ENCODE measurements around the gene CD300LF.

Gene CD300LF

GRCh38 chr17:74729866-74730265, 17.1 kb upstream of the CD300LF start:
- Mint-ChIP-seq H3K9me3 (no peaks in the 10 kb centered on the region), H3K27me3 (no peaks in the 10 kb centered on the region), H3K36me3 (no peaks in the 10 kb centered on the region), H3K4me1 (peaks cover 0 to 3% of the 10 kb centered on the region in 2 donors), H3K27ac (no peak overlapping the region), H3K4me3 (no peak overlapping the region)
- no peak for ATAC-seq (replicated peaks)
- DNase-seq = no peak

GRCh38 chr17:74729368-74729767, 16.6 kb upstream of the CD300LF start:
- no peak for ATAC-seq (replicated peaks)
- H3K9me3 Mint-ChIP-seq = no peaks in the 10 kb centered on the region

GRCh38 chr17:74728702-74729075, 16.0 kb upstream of the CD300LF start:
- Mint-ChIP-seq H3K4me1 (no peaks in the 10 kb centered on the region), H3K36me3 (no peaks in the 10 kb centered on the region), H3K27ac (no peak overlapping the region), H3K4me3 (no peak overlapping the region), H3K9me3 (no peaks in the 10 kb centered on the region), H3K27me3 (no peaks in the 10 kb centered on the region)
- DNase-seq (no peak), ATAC-seq (replicated peaks) (no peak)

More at GRCh38 chr17:74729368-74729767, 16.6 kb upstream of the CD300LF start:
- no peak overlapping the region for H3K27ac Mint-ChIP-seq
- H3K4me1 Mint-ChIP-seq = no peaks in the 10 kb centered on the region
- no peak for DNase-seq
- H3K27me3 Mint-ChIP-seq = no peaks in the 10 kb centered on the region
- H3K4me3 Mint-ChIP-seq = no peak overlapping the region
- H3K36me3 Mint-ChIP-seq = no peaks in the 10 kb centered on the region

GRCh38 chr17:74728033-74728701, 15.4 kb upstream of the CD300LF start:
- ATAC-seq (replicated peaks) (no peak), DNase-seq (no peak)
- H3K36me3 Mint-ChIP-seq = no peaks in the 10 kb centered on the region
- no peak overlapping the region for H3K27ac Mint-ChIP-seq
- no peaks in the 10 kb centered on the region for H3K4me1 Mint-ChIP-seq
- no peaks in the 10 kb centered on the region for H3K9me3 Mint-ChIP-seq
- H3K27me3 Mint-ChIP-seq = no peaks in the 10 kb centered on the region
- H3K4me3 Mint-ChIP-seq = no peak overlapping the region

- Mint-ChIP-seq H3K36me3 (no peaks in the 10 kb centered on the region), H3K27ac (no peak overlapping the region), H3K9me3 (no peaks in the 10 kb centered on the region), H3K27me3 (peaks cover 6 to 7% of the 10 kb centered on the region in 2 donors), H3K4me3 (no peak overlapping the region), H3K4me1 (no peaks in the 10 kb centered on the region)
- ATAC-seq (replicated peaks) = no peak
- DNase-seq = no peak
These were observed 12.4 kb upstream of the CD300LF start for GRCh38 chr17:74725111-74725510.

- ATAC-seq (replicated peaks) (no peak), DNase-seq (no peak)
- no peaks in the 10 kb centered on the region for H3K9me3 Mint-ChIP-seq
These were observed 11.2 kb upstream of the CD300LF start for GRCh38 chr17:74723891-74724290.

GRCh38 chr17:74722782-74723181, 10.1 kb upstream of the CD300LF start:
- ATAC-seq (replicated peaks) = no peak
- no peaks in the 10 kb centered on the region for H3K9me3 Mint-ChIP-seq
- H3K4me3 Mint-ChIP-seq = no peak overlapping the region
- no peak for DNase-seq
- peaks cover 6 to 7% of the 10 kb centered on the region in 2 donors for H3K27me3 Mint-ChIP-seq
- H3K36me3 Mint-ChIP-seq = no peaks in the 10 kb centered on the region
- H3K27ac Mint-ChIP-seq = no peak overlapping the region
- no peaks in the 10 kb centered on the region for H3K4me1 Mint-ChIP-seq

More at GRCh38 chr17:74723891-74724290, 11.2 kb upstream of the CD300LF start:
- Mint-ChIP-seq H3K27ac (no peak overlapping the region), H3K27me3 (peaks cover 6 to 7% of the 10 kb centered on the region in 2 donors), H3K4me3 (no peak overlapping the region), H3K36me3 (no peaks in the 10 kb centered on the region), H3K4me1 (no peaks in the 10 kb centered on the region)

GRCh38 chr17:74720506-74720905, 7.8 kb upstream of the CD300LF start:
- Mint-ChIP-seq H3K27ac (no peak overlapping the region), H3K36me3 (no peaks in the 10 kb centered on the region), H3K9me3 (no peaks in the 10 kb centered on the region), H3K4me3 (no peak overlapping the region), H3K27me3 (peaks cover 7 to 12% of the 10 kb centered on the region in 2 donors), H3K4me1 (no peaks in the 10 kb centered on the region)
- ATAC-seq (replicated peaks) (no peak), DNase-seq (no peak)

GRCh38 chr17:74715144-74715543, 2.4 kb upstream of the CD300LF start:
- H3K4me3 Mint-ChIP-seq = no peak overlapping the region
- H3K9me3 Mint-ChIP-seq = peaks cover 0 to 2% of the 10 kb centered on the region in 2 donors
- DNase-seq = no peak
- ATAC-seq (replicated peaks) = no peak
- H3K27ac Mint-ChIP-seq = no peak overlapping the region
- H3K4me1 Mint-ChIP-seq = peaks cover 19 to 24% of the 10 kb centered on the region in 2 donors
- H3K27me3 Mint-ChIP-seq = peaks cover 0 to 5% of the 10 kb centered on the region in 2 donors
- no peaks in the 10 kb centered on the region for H3K36me3 Mint-ChIP-seq

GRCh38 chr17:74713171-74713755, 540 bp upstream of the CD300LF start:
- DNase-seq (no peak), ATAC-seq (replicated peaks) (peak; percentile 78 to 80)
- peaks cover 0 to 5% of the 10 kb centered on the region in 2 donors for H3K27me3 Mint-ChIP-seq
- no peaks in the 10 kb centered on the region for H3K36me3 Mint-ChIP-seq
- peaks cover 19 to 24% of the 10 kb centered on the region in 2 donors for H3K4me1 Mint-ChIP-seq
- H3K4me3 Mint-ChIP-seq = peak overlapping the region; percentile 22 to 37
- peak overlapping the region; percentile 82 for H3K27ac Mint-ChIP-seq
- peaks cover 0 to 2% of the 10 kb centered on the region in 2 donors for H3K9me3 Mint-ChIP-seq

GRCh38 chr17:74712301-74712700, 422 bp downstream of the CD300LF start:
- Mint-ChIP-seq H3K27me3 (peaks cover 0 to 5% of the 10 kb centered on the region in 2 donors), H3K4me3 (no peak overlapping the region)

GRCh38 chr17:74711058-74711824, 1.5 kb downstream of the CD300LF start:
- H3K27ac Mint-ChIP-seq = no peak overlapping the region

More at GRCh38 chr17:74712301-74712700, 422 bp downstream of the CD300LF start:
- Mint-ChIP-seq H3K9me3 (peaks cover 0 to 2% of the 10 kb centered on the region in 2 donors), H3K27ac (no peak overlapping the region), H3K36me3 (no peaks in the 10 kb centered on the region), H3K4me1 (peaks cover 19 to 24% of the 10 kb centered on the region in 2 donors)
- ATAC-seq (replicated peaks) (no peak), DNase-seq (no peak)

GRCh38 chr17:74704544-74704943, 8.2 kb downstream of the CD300LF start:
- Mint-ChIP-seq H3K27ac (no peak overlapping the region), H3K27me3 (peaks cover 14 to 21% of the 10 kb centered on the region in 2 donors), H3K4me1 (no peaks in the 10 kb centered on the region), H3K9me3 (no peaks in the 10 kb centered on the region), H3K36me3 (no peaks in the 10 kb centered on the region), H3K4me3 (no peak overlapping the region)
- ATAC-seq (replicated peaks) = no peak
- no peak for DNase-seq

More at GRCh38 chr17:74711058-74711824, 1.5 kb downstream of the CD300LF start:
- peaks cover under 1 to 7% of the 10 kb centered on the region in 2 donors for H3K27me3 Mint-ChIP-seq
- peaks cover 19 to 24% of the 10 kb centered on the region in 2 donors for H3K4me1 Mint-ChIP-seq
- no peak for DNase-seq
- no peak for ATAC-seq (replicated peaks)
- peaks cover 0 to 2% of the 10 kb centered on the region in 2 donors for H3K9me3 Mint-ChIP-seq
- H3K36me3 Mint-ChIP-seq = no peaks in the 10 kb centered on the region
- H3K4me3 Mint-ChIP-seq = no peak overlapping the region

- Mint-ChIP-seq H3K27me3 (peaks cover 14 to 21% of the 10 kb centered on the region in 2 donors), H3K36me3 (no peaks in the 10 kb centered on the region), H3K4me1 (no peaks in the 10 kb centered on the region), H3K4me3 (no peak overlapping the region), H3K27ac (no peak overlapping the region), H3K9me3 (no peaks in the 10 kb centered on the region)
- ATAC-seq (replicated peaks) (no peak), DNase-seq (no peak)
These were observed 9.4 kb downstream of the CD300LF start for GRCh38 chr17:74703311-74703710.

Measured in stimulated activated naive B cell treated with anti-CD40 and anti-IgM and Interleukin-4, amounts not matched to agents 10 μg/mL and 1 μg/mL and 100 μg/mL, for 72 hours (primary cell).